ENCODE data around the gene ANGPTL2.
"Not testable (repeated sequence)": the region's sequence is repeated elsewhere in the genome, so short reads cannot be mapped to it uniquely, and the experiment has no call there.

Gene ANGPTL2

DNA sequence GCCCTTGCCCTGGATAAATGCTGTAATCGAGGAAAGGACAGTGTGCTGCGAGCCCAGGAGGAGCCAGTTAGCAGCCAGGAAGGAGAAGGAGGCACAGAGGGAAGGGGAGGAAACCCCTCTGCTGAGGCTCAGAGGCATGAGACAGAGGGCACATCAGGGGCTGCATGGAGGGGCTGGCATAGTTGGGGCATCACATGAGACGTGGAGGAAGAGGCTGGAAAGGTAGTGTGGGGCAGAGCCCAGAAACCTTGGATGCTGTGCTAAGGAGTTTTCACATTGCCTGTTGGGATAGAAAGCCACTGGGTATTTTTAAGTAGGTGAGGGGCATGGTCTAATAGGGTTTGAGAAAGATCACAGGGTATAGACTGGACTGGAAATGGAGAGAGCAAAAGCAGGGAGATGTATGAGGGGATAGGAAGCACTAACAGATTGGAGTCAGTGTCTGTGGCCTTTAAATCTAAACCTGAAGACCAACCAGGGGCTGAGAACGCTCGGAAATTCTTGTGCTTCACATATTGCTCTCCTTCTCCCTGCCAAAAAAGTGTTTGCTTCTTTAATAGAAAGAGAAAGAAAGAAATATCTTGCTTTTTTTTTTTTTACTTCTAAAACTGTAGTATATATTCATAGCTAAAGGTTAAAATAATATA lies 33.0 kb upstream of the ANGPTL2 start:
- no peak for DNase-seq (ENCODE audit: extremely low read depth in 1 of 2, low read depth in 1 of 2)

DNA sequence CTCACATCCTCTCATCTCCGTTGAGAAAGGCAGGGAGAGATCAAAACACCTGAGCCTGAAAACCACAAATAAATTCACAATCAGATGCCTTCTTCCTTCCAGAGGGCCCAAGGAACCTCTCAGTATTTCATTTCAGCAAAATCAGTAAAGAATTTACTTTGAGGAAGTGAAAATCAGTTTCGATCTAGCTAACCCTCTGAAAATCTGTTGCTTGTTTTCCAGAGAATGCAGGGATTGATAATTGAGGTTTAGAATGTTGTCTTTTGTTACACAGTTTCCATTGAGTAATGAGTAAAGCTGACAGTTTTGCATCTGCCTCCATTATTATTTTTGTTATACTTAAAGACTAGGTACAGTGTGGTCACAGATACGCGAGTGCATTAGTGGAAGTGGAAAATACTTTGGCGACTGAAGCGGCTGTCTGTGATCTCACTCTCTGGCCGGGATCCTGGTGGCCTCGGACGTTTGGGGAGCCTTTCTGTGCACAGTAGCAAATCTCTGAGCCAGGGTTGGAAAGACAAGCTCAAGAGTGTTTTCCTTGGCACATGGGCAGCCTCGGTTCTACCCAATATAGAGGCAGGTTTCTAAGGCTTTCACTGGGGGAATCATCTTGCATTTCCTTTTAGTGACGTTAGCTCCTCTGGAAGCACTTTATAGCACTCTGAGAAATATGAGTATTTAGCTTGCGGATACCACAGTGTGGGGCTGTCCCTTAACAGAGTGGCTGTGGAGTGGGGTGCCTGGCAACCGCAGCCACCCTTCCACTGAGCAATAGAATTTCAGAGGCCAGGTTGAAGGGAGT lies 32.2 kb upstream of the ANGPTL2 start:
- DNase-seq (ENCODE audit: extremely low read depth in 1 of 2, low read depth in 1 of 2): peak in 1 of 2 donors; percentile 17

DNA sequence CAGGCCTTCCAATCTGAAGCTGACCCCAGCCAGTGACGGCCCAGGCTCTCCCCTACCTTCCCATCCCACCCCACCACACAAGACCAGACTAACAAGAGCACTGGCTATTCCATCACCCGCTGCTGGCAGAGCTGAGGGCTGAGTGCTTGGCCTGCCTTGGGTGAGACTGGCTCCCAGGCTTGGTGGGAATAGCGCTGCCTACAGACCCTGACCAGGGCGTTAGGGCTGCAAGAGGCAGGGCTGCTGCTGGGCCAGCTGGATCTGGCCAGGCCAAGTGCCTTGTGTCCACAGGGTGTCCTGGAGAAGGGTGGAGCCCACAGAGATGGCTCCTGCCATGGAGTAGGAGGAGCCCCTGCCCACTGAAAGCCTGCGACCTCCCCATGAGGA lies 31.6 kb upstream of the ANGPTL2 start:
- DNase-seq (ENCODE audit: extremely low read depth in 1 of 2, low read depth in 1 of 2): no peak

DNA sequence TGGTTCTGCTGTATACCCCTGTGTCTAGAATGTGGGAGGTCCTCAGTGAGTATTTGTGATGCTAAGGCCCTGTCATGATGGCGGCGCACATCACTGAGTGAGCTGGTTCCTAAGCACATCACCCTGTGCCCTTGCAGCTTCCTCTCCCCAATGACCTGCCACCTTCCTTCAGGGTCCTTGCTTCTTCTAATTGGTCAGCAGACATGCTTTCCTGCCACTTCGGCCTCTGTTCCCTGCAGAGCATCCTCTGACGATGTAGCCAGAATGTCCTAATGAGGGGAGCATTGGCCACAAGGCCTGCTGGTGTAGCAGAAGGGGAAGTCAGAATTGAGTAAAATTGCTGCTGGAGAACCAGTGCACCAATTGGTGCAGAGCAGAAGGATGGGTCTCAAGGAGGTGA lies 31.1 kb upstream of the ANGPTL2 start:
- DNase-seq (ENCODE audit: extremely low read depth in 1 of 2, low read depth in 1 of 2): no peak

GRCh38 chr9:127149463-127150390 lies 27.3 kb upstream of the ANGPTL2 start:
- DNase-seq (ENCODE audit: extremely low read depth in 1 of 2, low read depth in 1 of 2): no peak

DNA sequence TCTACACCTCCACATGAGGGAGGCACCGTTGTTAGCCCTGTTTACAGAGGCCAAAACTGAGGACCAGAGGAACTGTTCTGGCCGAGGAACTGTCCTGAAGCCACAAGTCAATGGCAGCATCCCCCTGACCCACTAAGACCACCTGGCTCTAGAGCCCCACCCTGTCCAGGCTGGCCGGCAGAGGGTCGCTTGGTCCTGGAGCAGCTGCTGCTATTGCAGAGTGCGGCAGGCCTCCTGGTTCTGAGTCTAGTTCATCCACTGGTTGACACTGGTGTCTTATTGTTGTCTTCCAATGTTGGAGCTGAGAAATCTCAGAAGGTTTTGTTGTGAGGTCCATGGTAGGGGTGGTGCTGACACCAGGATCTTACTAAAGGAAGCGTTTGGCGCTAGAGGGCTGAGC lies 26.6 kb upstream of the ANGPTL2 start:
- no peak for DNase-seq (ENCODE audit: extremely low read depth in 1 of 2, low read depth in 1 of 2)

GRCh38 chr9:127148014-127148413 lies 25.6 kb upstream of the ANGPTL2 start:
- DNase-seq (ENCODE audit: extremely low read depth in 1 of 2, low read depth in 1 of 2): no peak

DNA sequence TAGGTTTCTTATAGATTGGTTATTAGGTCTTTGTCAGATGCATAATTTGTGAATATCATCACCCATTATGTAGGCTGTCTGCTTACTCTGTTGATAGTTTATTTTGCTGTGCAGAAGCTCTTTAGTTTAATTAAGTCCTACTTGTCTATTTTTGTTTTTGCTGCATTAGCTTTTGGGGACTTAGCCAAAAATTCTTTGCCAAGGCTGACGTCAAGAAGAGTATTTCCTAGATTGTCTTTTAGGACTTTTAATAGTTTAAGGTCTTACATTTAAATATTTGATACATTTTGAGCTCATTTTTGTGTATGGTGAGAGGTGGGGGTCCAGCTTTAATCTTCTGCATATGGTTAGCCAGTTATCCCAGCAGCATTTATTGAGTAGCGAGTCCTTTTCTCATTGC lies 24.8 kb upstream of the ANGPTL2 start:
- no peak for DNase-seq (ENCODE audit: extremely low read depth in 1 of 2, low read depth in 1 of 2)

- not testable (repeated sequence) for DNase-seq (ENCODE audit: extremely low read depth in 1 of 2, low read depth in 1 of 2)
Measured at GRCh38 chr9:127146841-127147240, 24.4 kb upstream of the ANGPTL2 start.

- no peak for DNase-seq (ENCODE audit: extremely low read depth in 1 of 2, low read depth in 1 of 2)
Measured at GRCh38 chr9:127144670-127145445, 22.4 kb upstream of the ANGPTL2 start.

DNA sequence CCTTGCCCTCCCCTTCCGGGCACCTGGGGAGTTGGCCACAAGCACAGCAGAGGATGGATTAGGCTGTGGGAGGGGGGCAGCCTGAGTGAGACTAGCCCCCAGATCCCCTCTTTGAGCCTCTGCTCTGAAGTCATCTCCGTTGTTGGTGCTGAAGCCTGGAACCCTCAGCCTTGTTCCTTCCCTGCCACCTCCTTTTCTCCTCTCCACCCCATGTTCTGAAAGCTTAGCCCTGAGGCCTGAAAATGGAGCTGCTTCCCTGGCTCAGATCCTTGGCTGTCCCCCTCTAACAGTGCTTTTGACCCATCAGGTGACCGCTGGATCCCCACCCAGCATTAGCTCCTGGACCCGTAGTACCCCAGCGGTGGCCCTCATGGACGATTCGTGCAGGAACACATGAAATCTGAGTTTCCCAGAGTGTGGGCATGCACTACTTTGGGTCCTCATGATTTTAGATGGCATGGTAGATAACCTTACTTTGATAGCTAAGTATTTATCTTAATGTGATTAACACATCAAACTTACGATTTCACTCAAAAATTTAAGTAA lies 21.6 kb upstream of the ANGPTL2 start:
- DNase-seq (ENCODE audit: extremely low read depth in 1 of 2, low read depth in 1 of 2): no peak

DNA sequence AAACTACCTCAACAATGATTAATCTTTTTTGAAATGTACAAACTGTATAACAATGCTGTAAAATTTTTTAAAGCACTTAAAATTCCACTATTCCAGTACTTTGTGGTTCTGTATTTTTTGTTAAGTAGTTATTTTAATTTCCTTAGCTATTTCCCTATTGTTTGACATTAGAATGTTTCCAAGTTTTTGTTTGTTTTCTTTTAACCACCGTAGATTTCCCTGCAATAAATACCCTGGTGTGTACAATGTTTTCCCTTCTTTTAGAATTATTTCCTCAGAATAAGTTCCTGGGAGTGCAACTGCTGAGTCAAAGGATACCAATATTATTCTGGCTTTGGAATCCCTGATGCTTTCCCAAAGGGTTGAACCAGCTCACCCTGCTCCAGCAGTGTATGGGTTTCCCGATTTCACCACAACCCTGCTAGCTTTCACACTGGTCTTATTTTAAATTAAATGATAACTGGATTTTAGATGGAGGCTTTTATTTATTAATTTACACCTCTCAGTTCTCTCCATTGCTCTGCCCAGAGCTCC lies 20.6 kb upstream of the ANGPTL2 start:
- DNase-seq (ENCODE audit: extremely low read depth in 1 of 2, low read depth in 1 of 2): no peak

DNA sequence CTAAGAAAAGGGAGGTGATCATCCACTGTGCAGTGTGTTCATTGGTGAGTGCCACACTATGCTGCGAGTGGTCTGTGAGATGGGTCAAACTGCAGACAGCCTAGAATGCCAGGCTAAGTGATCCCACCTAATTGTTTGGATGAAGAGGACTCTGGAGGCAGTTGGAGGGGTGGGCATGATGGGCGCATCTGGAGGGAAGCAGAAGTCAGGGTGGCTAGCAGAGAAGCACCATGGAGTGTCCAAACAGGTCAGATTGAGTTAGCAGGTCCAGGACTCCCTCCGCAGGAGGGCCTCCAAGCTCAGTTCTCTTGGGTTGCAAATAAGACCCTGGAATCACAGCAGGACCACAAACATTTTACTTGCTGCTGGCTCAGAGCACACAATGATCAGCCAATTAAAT lies 19.9 kb upstream of the ANGPTL2 start:
- DNase-seq (ENCODE audit: extremely low read depth in 1 of 2, low read depth in 1 of 2): no peak

DNA sequence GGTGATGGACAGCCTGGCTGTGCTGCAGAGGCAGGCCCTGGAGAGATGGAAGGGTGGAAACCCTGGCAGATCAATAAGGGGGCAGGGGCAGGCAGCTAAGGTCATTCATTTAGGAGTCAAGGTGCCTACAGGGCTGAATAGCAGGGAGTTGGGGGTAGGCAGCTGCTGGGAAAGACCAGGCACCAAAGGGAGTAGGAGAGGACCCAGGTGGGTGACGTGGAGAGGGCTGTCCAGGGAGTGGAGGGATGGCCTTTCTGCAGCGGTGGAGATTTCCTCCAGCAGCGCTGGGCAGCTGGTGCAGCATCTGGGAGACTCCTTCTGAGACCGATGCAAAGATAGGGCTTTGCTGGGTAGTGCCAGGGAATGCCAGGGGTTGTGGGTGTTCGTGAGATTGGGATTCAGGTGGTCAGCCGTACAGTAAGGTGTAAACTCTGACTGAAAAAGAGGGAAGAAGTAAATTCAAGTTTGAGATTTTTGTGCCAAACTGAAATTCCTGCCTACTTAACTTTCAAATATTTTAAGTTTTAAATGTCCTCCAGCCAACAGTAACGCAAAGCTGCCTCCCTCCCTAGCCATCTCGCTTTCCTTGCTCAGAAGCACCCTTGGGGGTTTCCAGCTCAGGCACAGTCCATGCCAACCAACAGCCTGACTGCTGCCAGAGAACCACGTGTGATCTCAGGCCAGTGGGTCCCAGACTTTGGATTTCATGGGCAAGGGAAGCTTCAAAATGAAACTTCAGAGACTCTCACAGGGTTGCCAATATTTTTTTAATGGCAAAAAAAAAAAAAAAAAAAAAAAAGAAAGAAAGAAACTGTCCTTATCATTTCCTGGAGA lies 18.6 kb upstream of the ANGPTL2 start:
- DNase-seq (ENCODE audit: extremely low read depth in 1 of 2, low read depth in 1 of 2): no peak

- DNase-seq (ENCODE audit: extremely low read depth in 1 of 2, low read depth in 1 of 2): no peak
Measured at GRCh38 chr9:127140181-127140580, 17.7 kb upstream of the ANGPTL2 start.

DNA sequence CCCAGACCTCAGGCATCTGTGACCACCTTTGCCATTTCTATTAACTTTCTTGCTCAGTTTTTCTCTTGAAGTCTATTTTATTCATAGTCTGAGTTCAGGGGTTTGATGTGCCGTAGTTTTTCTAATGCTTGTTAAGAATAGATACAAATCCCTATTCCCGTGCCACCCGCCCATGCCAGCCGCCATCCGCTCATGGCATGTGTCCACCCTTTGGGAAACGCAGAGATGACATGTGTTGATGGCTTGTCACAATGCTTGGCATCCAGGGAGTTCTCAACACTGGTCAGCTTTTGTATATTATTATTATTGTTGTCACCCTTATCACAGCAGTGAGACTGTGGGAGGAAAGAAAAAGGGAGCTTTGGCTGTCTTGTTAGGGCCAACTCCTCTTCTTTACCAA lies 17.3 kb upstream of the ANGPTL2 start:
- DNase-seq (ENCODE audit: extremely low read depth in 1 of 2, low read depth in 1 of 2): no peak

DNA sequence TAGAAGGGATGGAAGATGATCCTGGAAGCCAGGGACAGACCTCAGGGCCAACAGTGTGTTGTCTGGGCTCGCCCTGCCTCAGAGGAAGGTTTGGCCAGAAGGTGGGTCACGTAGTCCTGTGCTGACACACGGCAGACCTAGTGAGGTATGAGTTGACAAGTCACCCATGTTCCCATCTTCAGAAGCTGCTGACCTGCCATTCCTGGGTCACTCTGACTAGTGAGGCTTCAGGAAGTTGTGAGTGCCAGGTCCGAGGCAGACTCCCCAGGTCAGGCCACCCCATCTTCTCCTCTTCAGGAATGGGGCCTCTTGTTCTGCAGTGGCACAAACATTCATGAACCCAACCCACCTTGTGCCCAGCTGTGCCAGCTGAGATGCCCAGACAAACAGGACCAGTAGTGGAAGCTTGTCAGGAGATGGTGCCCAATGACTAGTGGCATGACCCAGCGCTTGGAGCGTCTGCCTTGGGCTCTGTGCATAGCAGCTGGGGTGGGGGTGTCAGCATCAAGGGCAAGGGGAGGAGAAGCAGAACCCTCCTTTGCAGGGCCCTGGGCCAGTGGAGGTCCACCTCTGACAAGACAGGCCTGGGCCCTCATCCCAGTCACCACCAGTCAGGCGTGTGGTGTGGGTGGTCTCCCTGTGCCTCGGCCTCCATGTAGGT lies 16.8 kb upstream of the ANGPTL2 start:
- no peak for DNase-seq (ENCODE audit: extremely low read depth in 1 of 2, low read depth in 1 of 2)

GRCh38 chr9:127138444-127138843 lies 16.0 kb upstream of the ANGPTL2 start:
- no peak for DNase-seq (ENCODE audit: extremely low read depth in 1 of 2, low read depth in 1 of 2)
